Sigmoid colon (tissue), 4 donors: ENCODE measurements around the gene HBM.
"Not testable (repeated sequence)": the region's sequence is repeated elsewhere in the genome, so short reads cannot be mapped to it uniquely, and the experiment has no call there.

ENCODE experiments used
- CTCF ChIP-seq, 4 experiments: fragments of 450-650 bp in 3 of 4; fragments of 200-600 bp in 1 of 4; IDR thresholded peaks; one replicate each; pipeline ENCODE4 v1.5.1; 2016 to 2019; ENCODE audit warnings: antibody characterized with exemption in 4 of 4, mild to moderate bottlenecking in 3 of 4, moderate library complexity in 2 of 4
- POLR2A ChIP-seq, 2 donors: fragments of 450-650 bp; IDR thresholded peaks; one replicate each; pipeline ENCODE4 v1.6.1; 2016; ENCODE audit warnings: antibody characterized with exemption in 2 of 2, mild to moderate bottlenecking in 2 of 2, moderate library complexity in 2 of 2
- POLR2AphosphoS5 ChIP-seq, 4 donors: sonication (generic); formaldehyde crosslinking; IDR thresholded peaks; one replicate each; pipeline ENCODE4 v1.6.1; 2017; ENCODE audit warnings: antibody characterized with exemption in 4 of 4

GRCh38 chr16:160242-160641 lies 5.5 kb upstream of the HBM start:
- not testable (repeated sequence) for TF ChIP-seq CTCF, POLR2A, POLR2AphosphoS5 (IDR thresholded peaks at IDR 0.05)
